Measurements from ENCODE around the gene SORCS2. TPM values are rescaled to one million over a fixed set of nuclear protein-coding genes. Genes with fewer than 3 reads are reported as not detected.

The SORCS2 gene
- total and polyA plus RNA-seq, 2 of the 13 experiments (the other 11 are each of a cell fraction or from before 2014, with no cell fraction given): 0.82 to 1.0 TPM

DNA sequence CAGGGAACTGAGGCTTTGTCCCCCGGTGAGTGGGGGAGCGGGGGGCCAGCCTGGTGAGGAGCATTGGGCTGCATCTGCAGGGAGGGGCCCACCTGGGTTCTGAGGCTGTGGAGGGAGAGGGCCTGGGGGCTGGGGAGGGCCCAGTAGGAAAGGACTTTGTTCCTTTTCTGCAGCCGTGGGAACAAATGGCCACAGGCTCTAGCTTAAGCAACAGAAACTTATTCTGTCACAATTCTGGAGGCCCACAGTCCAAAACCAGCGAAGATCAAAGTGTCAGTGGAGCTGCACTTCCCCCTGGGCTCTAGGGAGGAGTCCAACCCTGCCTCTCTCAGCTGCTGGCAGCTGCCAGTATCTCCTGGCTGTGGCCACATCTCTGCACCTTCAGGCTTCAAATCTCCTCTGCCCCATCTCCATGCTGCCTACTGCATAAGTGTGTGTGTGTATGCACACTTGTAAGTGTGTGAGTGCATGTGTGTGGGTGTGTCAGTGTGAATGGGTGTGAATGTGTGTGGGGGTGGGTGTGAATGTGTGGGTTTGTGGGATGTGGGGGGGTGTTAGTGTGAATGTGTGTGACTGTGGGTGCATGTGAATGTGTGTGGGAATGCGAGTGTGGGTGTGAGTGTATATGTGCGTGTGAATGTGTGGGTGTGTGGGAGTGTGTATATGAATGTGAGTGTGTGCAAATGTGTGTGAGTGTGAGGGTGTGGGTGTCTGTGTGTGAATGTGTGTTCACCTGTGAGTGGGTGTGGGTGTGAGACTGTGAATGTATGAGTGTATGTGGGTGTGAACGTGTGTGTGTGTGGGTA is 446.8 kb downstream of the SORCS2 start (continued):
- no peak for TF ChIP-seq ZNF781 (CRISPR knock-in tag; IDR thresholded peaks at IDR 0.05; ENCODE audit: borderline replicate concordance, not compliant biosample characterization)
- TF ChIP-seq SRSF4 (IDR thresholded peaks at IDR 0.05; ENCODE audit: low read depth, low read length, poor library complexity, severe bottlenecking): no peak
- TF ChIP-seq ZNF75D (CRISPR knock-in tag; IDR thresholded peaks at IDR 0.05; ENCODE audit: borderline replicate concordance): no peak
- TF ChIP-seq NCOA1 (CRISPR knock-in tag; IDR thresholded peaks at IDR 0.05): no peak
- TF ChIP-seq GABPB1 (CRISPR knock-in tag; IDR thresholded peaks at IDR 0.05): no peak; the same call in 1 of the 2 replicates
- no peak for TF ChIP-seq ZFP37 (CRISPR knock-in tag; IDR thresholded peaks at IDR 0.05; ENCODE audit: borderline replicate concordance)
- TF ChIP-seq NFE2 (CRISPR knock-in tag; IDR thresholded peaks at IDR 0.05): no peak
- no peak for TF ChIP-seq ARNTL (CRISPR knock-in tag; IDR thresholded peaks at IDR 0.05)
- no peak for TF ChIP-seq ZNF207 (IDR thresholded peaks at IDR 0.05; ENCODE audit: borderline replicate concordance)
- no peak for TF ChIP-seq ARNT2 (CRISPR knock-in tag; IDR thresholded peaks at IDR 0.05; ENCODE audit: low read depth)
- no peak for TF ChIP-seq KIAA2018 (CRISPR knock-in tag; IDR thresholded peaks at IDR 0.05; ENCODE audit: borderline replicate concordance)
- no peak for TF ChIP-seq HNF1B (CRISPR knock-in tag; IDR thresholded peaks at IDR 0.05)
- TF ChIP-seq ZNF607 (CRISPR knock-in tag; IDR thresholded peaks at IDR 0.05; ENCODE audit: borderline replicate concordance): no peak
- no peak for TF ChIP-seq MAF1 (CRISPR knock-in tag; IDR thresholded peaks at IDR 0.05; ENCODE audit: borderline replicate concordance)
- no peak for TF ChIP-seq ZNF570 (CRISPR knock-in tag; IDR thresholded peaks at IDR 0.05; ENCODE audit: borderline replicate concordance)
- TF ChIP-seq MXD1 (CRISPR knock-in tag; IDR thresholded peaks at IDR 0.05): no peak
- no peak for TF ChIP-seq SMARCE1 (IDR thresholded peaks at IDR 0.05; ENCODE audit: borderline replicate concordance)
